CD4-positive, alpha-beta T cell treated with Interleukin-17A for 1 hour (primary cell): Measurements from ENCODE around the gene MSRB1.

Experiments
- DNase-seq: peaks from one replicate; pipeline ENCODE4 v3.0.0-alpha.2; 2020

Gene MSRB1

GRCh38 chr16:1942810-1943726 is at the start of gene MSRB1:
MSRB1 (minus strand) TSS chr16:1943199; CDS start chr16:1943156, 43 bp downstream.
- peak; percentile 99 for DNase-seq

- DNase-seq, result peak; percentile 98
These were observed 49.1 kb upstream of the MSRB1 start for GRCh38 chr16:1991948-1992703.

- DNase-seq, result no peak
These were observed 48.6 kb upstream of the MSRB1 start for GRCh38 chr16:1991588-1991947.

- peak; percentile 76 for DNase-seq
These were observed 48.1 kb upstream of the MSRB1 start for GRCh38 chr16:1991135-1991551.

GRCh38 chr16:1990351-1991134 is 47.5 kb upstream of the MSRB1 start:
- DNase-seq, result peak; percentile 64

GRCh38 chr16:1990101-1990350 is 47.0 kb upstream of the MSRB1 start:
- DNase-seq, result no peak

- peak; percentile 9 for DNase-seq
These were observed 46.5 kb upstream of the MSRB1 start, which contains the start of gene SYNGR3 for GRCh38 chr16:1989209-1990100. SYNGR3 (plus strand) TSS chr16:1989970; CDS start chr16:1990103, 133 bp downstream.

- no peak for DNase-seq
These were observed 44.2 kb upstream of the MSRB1 start for GRCh38 chr16:1987198-1987597.

GRCh38 chr16:1985466-1986150 is 42.6 kb upstream of the MSRB1 start:
- DNase-seq, result no peak

GRCh38 chr16:1984347-1985225 is 41.6 kb upstream of the MSRB1 start:
- no peak for DNase-seq

- peak; percentile 80 for DNase-seq
These were observed 40.7 kb upstream of the MSRB1 start, which contains the start of gene GFER for GRCh38 chr16:1983544-1984346. GFER (plus strand) TSS chr16:1984193; CDS start chr16:1984219, 26 bp downstream.

- DNase-seq, result no peak
These were observed 40.1 kb upstream of the MSRB1 start for GRCh38 chr16:1982991-1983543.

GRCh38 chr16:1982013-1982433 is 39.0 kb upstream of the MSRB1 start:
- DNase-seq, result no peak

GRCh38 chr16:1981398-1981836 is 38.4 kb upstream of the MSRB1 start, which contains the start of gene NOXO1:
NOXO1 (minus strand) TSS chr16:1981469; CDS start chr16:1981179, 290 bp downstream.
- DNase-seq, result no peak

GRCh38 chr16:1980770-1981087 is 37.7 kb upstream of the MSRB1 start:
- no peak for DNase-seq

- no peak for DNase-seq
These were observed 37.2 kb upstream of the MSRB1 start for GRCh38 chr16:1980030-1980769.

GRCh38 chr16:1979271-1980029 is 36.5 kb upstream of the MSRB1 start:
- DNase-seq, result peak; percentile 46
